CD14-positive monocyte (primary cell): Measurements from ENCODE around the gene NFRKB. TPM values are rescaled to one million over a fixed set of nuclear protein-coding genes. Genes with fewer than 3 reads are reported as not detected.

Experiments
- DNase-seq, 3 donors: peaks; one replicate each; pipeline ENCODE4 v3.0.0-alpha.2; 2011 to 2022
- H2AFZ ChIP-seq: 2 replicates; pipeline ENCODE4 v1.6.0; 2012; ENCODE audit warnings: mild to moderate bottlenecking, low read depth, low read length, inconsistent platforms; ENCODE audit not compliant: insufficient read depth, poor library complexity, severe bottlenecking
- H3K27ac ChIP-seq, 2 donors: 1 replicate in 1 of 2; 2 replicates in 1 of 2; pipeline ENCODE4 v1.5.1; 2012 to 2013; ENCODE audit warnings: low read length in 2 of 2, control low read depth in 1 of 2, inconsistent platforms in 1 of 2, low read depth in 1 of 2, mild to moderate bottlenecking in 1 of 2
- H3K27me3 ChIP-seq, 2 donors: one replicate each; pipeline versions ENCODE4 v1.6.0 to v1.6.1; 2011 to 2013; ENCODE audit warnings: low read length in 2 of 2; ENCODE audit not compliant: control insufficient read depth in 2 of 2, insufficient read depth in 2 of 2
- H3K36me3 ChIP-seq, 2 donors: replicated peaks in 1 of 2; 1 replicate in 1 of 2; 2 replicates in 1 of 2; pipeline versions ENCODE4 v1.5.1 to v1.6.1; 2012 to 2013; ENCODE audit warnings: low read length in 2 of 2, control low read depth in 1 of 2, inconsistent platforms in 1 of 2, mild to moderate bottlenecking in 1 of 2; ENCODE audit not compliant: insufficient read depth in 2 of 2, control insufficient read depth in 1 of 2
- H3K4me1 ChIP-seq, 2 donors: 1 replicate in 1 of 2; 2 replicates in 1 of 2; pipeline versions ENCODE4 v1.5.1 to v1.6.1; 2012 to 2013; ENCODE audit warnings: low read length in 2 of 2, control low read depth in 1 of 2, inconsistent platforms in 1 of 2, mild to moderate bottlenecking in 1 of 2, moderate library complexity in 1 of 2; ENCODE audit not compliant: insufficient read depth in 2 of 2, control insufficient read depth in 1 of 2
- H3K4me2 ChIP-seq: replicated peaks from 2 replicates; pipeline ENCODE3; 2012; ENCODE audit warnings: low read length, moderate library complexity, mild to moderate bottlenecking; ENCODE audit not compliant: poor library complexity, severe bottlenecking; ENCODE audit errors: extremely low read depth
- H3K4me3 ChIP-seq, 3 experiments: fragments of 200-600 bp in 1 of 3; sonication (generic) in 1 of 3; replicated peaks in 1 of 3; 1 replicate in 2 of 3; 2 replicates in 1 of 3; pipeline ENCODE4 v1.5.1; 2011 to 2013; ENCODE audit warnings: low read length in 3 of 3, mild to moderate bottlenecking in 3 of 3, control low read depth in 2 of 3, low read depth in 2 of 3, inconsistent platforms in 1 of 3, moderate library complexity in 1 of 3
- H3K79me2 ChIP-seq: 2 replicates; pipeline ENCODE4 v1.6.0; 2012; ENCODE audit warnings: mild to moderate bottlenecking, control low read depth, inconsistent platforms, low read length, moderate library complexity; ENCODE audit not compliant: insufficient read depth
- H3K9ac ChIP-seq: 2 replicates; pipeline ENCODE4 v1.6.0; 2017; ENCODE audit warnings: low read length, mild to moderate bottlenecking; ENCODE audit not compliant: insufficient read depth, poor library complexity, severe bottlenecking
- H3K9me3 ChIP-seq, 2 donors: replicated peaks in 1 of 2; 1 replicate in 1 of 2; 2 replicates in 1 of 2; pipeline versions ENCODE4 v1.5.1 to v1.6.1; 2012 to 2013; ENCODE audit warnings: low read length in 2 of 2, control low read depth in 1 of 2; ENCODE audit not compliant: control insufficient read depth in 1 of 2, insufficient read depth in 1 of 2
- H4K20me1 ChIP-seq: 2 replicates; pipeline ENCODE4 v1.6.0; 2012; ENCODE audit warnings: mild to moderate bottlenecking, low read length, control low read depth, moderate library complexity; ENCODE audit not compliant: insufficient read depth
- H3K27ac Mint-ChIP-seq, 7 donors: one replicate each; pipeline ENCODE4 v1.8.0; 2020; ENCODE audit warnings: mild to moderate bottlenecking in 7 of 7, mixed read lengths in 7 of 7, moderate library complexity in 6 of 7, inconsistent platforms in 2 of 7
- H3K27me3 Mint-ChIP-seq, 3 donors: one replicate each; pipeline ENCODE4 v1.8.0; 2021 to 2022; ENCODE audit warnings: low read depth in 3 of 3, mild to moderate bottlenecking in 3 of 3, mixed read lengths in 3 of 3, moderate library complexity in 3 of 3, inconsistent platforms in 1 of 3
- H3K36me3 Mint-ChIP-seq, 2 donors: one replicate each; pipeline ENCODE4 v1.8.0; 2020; ENCODE audit warnings: mixed read lengths in 2 of 2, inconsistent platforms in 1 of 2, mild to moderate bottlenecking in 1 of 2
- H3K4me1 Mint-ChIP-seq: one replicate; pipeline ENCODE4 v1.8.0; 2020; ENCODE audit warnings: mild to moderate bottlenecking, mixed read lengths
- H3K4me3 Mint-ChIP-seq, 2 donors: one replicate each; pipeline ENCODE4 v1.8.0; 2020; ENCODE audit warnings: mild to moderate bottlenecking in 2 of 2, mixed read lengths in 2 of 2, moderate library complexity in 1 of 2
- H3K9me3 Mint-ChIP-seq, 7 donors: one replicate each; pipeline ENCODE4 v1.8.0; 2020 to 2022; ENCODE audit warnings: mixed read lengths in 7 of 7, mild to moderate bottlenecking in 6 of 7, moderate library complexity in 6 of 7, inconsistent platforms in 2 of 7
- WGBS: methylation state at CpG from one replicate; pipeline ENCODE4 v1.1.5; 2013; ENCODE audit warnings: missing lambda C conversion rate; ENCODE audit not compliant: insufficient coverage; 5-methylcytosine and 5-hydroxymethylcytosine counted together
- intact Hi-C, 2 donors: fragments of 100-400 bp; cut with micrococcal nuclease; formaldehyde crosslinking; loops; one replicate each; pipeline versions ENCODE4 v1.15.0 to v1.15.1; 2023
- polyA plus RNA-seq, 3 donors: library from polyadenylated mRNA; depleted of rRNA in 1 of 3; unstranded in 2 of 3; stranded (reverse) in 1 of 3; fragments of 300-500 nt in 2 of 3; fragments of >200 nt in 1 of 3; fragmentation: Illumina TruSeq in 2 of 3; gene quantifications; 1 replicate in 2 of 3; 2 replicates in 1 of 3; pipeline ENCODE4 v1.2.3, GENCODE V29; 2012 to 2021
- TF ChIP-seq, protein P1 (sequence below): fragments of 200-600 bp; IDR thresholded peaks from one replicate; pipeline ENCODE4 v1.8.0; 2022; ENCODE audit warnings: antibody characterized with exemption, mild to moderate bottlenecking

The NFRKB gene
- polyA plus RNA-seq, 3 donors, result 5.8 to 25.6 (median 9.1) TPM

DNA sequence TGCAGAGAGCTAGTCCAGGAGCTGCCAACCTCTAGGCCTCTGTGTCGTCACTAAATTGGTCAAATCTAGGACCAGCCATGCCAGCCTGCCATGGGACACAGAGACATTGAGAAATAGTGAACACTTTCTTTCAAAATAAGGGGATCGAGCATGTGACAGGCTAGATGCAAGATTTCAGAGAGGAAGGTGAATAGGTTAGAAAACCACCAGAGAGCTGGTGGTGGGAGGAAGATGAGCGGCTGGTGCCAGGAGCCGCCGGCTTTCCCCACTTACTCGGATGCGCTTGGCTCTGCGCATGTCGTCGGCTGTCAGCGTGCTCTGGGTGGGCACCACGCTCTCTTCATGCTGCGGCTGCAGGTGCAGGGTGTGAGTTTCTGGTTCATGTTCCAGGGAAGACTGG, 35.4 kb upstream of the NFRKB start:
- Histone ChIP-seq H3K4me2 (peak overlapping the region; percentile 69), H3K4me3 (peak overlapping the region; percentile 0 to 61 (median 23)), H3K79me2 (peaks cover 3% of the 10 kb centered on the region), H3K36me3 (peaks cover 3 to 16% of the 10 kb centered on the region in 2 donors), H3K9ac (peak overlapping the region; percentile 6), H3K4me1 (peaks cover 35 to 46% of the 10 kb centered on the region in 2 donors), H3K27me3 (no peaks in the 10 kb centered on the region), H3K27ac (peak overlapping the region; percentile 86 to 91), H3K9me3 (no peaks in the 10 kb centered on the region), H2AFZ (peak overlapping the region; percentile 57), H4K20me1 (no peaks in the 10 kb centered on the region)
- Mint-ChIP-seq H3K4me3 (peak overlapping the region; percentile 68 to 83), H3K36me3 (peaks cover 29 to 36% of the 10 kb centered on the region in 2 donors), H3K4me1 (peaks cover 45% of the 10 kb centered on the region), H3K27ac (peak overlapping the region; percentile 90 to 95 (median 93)), H3K9me3 (no peaks in the 10 kb centered on the region), H3K27me3 (no peaks in the 10 kb centered on the region)
- 4% methylated on average over 11 of the region's 13 CpGs for WGBS
- TF ChIP-seq, protein P1, sequence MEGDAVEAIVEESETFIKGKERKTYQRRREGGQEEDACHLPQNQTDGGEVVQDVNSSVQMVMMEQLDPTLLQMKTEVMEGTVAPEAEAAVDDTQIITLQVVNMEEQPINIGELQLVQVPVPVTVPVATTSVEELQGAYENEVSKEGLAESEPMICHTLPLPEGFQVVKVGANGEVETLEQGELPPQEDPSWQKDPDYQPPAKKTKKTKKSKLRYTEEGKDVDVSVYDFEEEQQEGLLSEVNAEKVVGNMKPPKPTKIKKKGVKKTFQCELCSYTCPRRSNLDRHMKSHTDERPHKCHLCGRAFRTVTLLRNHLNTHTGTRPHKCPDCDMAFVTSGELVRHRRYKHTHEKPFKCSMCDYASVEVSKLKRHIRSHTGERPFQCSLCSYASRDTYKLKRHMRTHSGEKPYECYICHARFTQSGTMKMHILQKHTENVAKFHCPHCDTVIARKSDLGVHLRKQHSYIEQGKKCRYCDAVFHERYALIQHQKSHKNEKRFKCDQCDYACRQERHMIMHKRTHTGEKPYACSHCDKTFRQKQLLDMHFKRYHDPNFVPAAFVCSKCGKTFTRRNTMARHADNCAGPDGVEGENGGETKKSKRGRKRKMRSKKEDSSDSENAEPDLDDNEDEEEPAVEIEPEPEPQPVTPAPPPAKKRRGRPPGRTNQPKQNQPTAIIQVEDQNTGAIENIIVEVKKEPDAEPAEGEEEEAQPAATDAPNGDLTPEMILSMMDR, result no peak
- peak; percentile 74 to 90 (median 82) for DNase-seq
- intact Hi-C loops, result loop anchor here in 1 of 2 donors (2.0 to 5.0 kb wide), 3 partner anchors 20 to 72 kb away; partner anchors contain the start of gene PRDM10

- peak overlapping the region; percentile 69 for H3K4me2 ChIP-seq
- WGBS, result 35% methylated on average over 4 of the region's 6 CpGs
These were observed 34.9 kb upstream of the NFRKB start for GRCh38 chr11:129930296-129930695.

More at GRCh38 chr11:129930296-129930695, 34.9 kb upstream of the NFRKB start:
- Histone ChIP-seq H2AFZ (no peak overlapping the region), H3K36me3 (peaks cover 3 to 16% of the 10 kb centered on the region in 2 donors), H3K79me2 (peaks cover 3% of the 10 kb centered on the region), H3K27me3 (no peaks in the 10 kb centered on the region), H4K20me1 (no peaks in the 10 kb centered on the region), H3K4me1 (peaks cover 35 to 46% of the 10 kb centered on the region in 2 donors), H3K9me3 (no peaks in the 10 kb centered on the region), H3K9ac (peak overlapping the region; percentile 24), H3K4me3 (peak overlapping the region in 1 of 3 experiments; percentile 61), H3K27ac (peak overlapping the region; percentile 86 to 91)
- no peaks in the 10 kb centered on the region for H3K9me3 Mint-ChIP-seq
- H3K27ac Mint-ChIP-seq, result peak overlapping the region; percentile 90 to 95 (median 93)
- no peaks in the 10 kb centered on the region for H3K27me3 Mint-ChIP-seq
- peaks cover 45% of the 10 kb centered on the region for H3K4me1 Mint-ChIP-seq
- DNase-seq, result peak; percentile 59 to 90 (median 76)
- TF ChIP-seq, protein P1, result no peak
- H3K4me3 Mint-ChIP-seq, result peak overlapping the region in 1 of 2 donors; percentile 69
- peaks cover 28 to 36% of the 10 kb centered on the region in 2 donors for H3K36me3 Mint-ChIP-seq
- intact Hi-C loops, result loop anchor here in 1 of 2 donors (2.0 to 5.0 kb wide), 3 partner anchors 21 to 73 kb away; partner anchors contain the start of gene PRDM10
